Neural progenitor cell (in vitro differentiated cells): ENCODE data around the gene FRS2. TPM values are rescaled to one million over a fixed set of nuclear protein-coding genes. Genes with fewer than 3 reads are reported as not detected.

Experiments
- DNase-seq: peaks from one replicate; pipeline ENCODE4 v3.0.0-alpha.2; 2016; ENCODE audit warnings: low spot score
- H2AFZ ChIP-seq: fragments of 200-600 bp; sonication (generic); replicated peaks from 2 replicates; pipeline ENCODE4 v1.6.1; 2016; ENCODE audit warnings: antibody characterized with exemption
- H3F3A ChIP-seq: fragments of 200-600 bp; sonication (generic); 2 replicates; pipeline ENCODE4 v1.6.1; 2016; ENCODE audit warnings: antibody characterized with exemption, low read depth
- H3K27ac ChIP-seq: fragments of 200-600 bp; sonication (generic); 2 replicates; pipeline ENCODE4 v1.5.1; 2016; ENCODE audit warnings: mild to moderate bottlenecking
- H3K27me3 ChIP-seq: fragments of 200-600 bp; sonication (generic); 2 replicates; pipeline ENCODE4 v1.6.1; 2016; ENCODE audit warnings: mild to moderate bottlenecking, moderate library complexity
- H3K36me3 ChIP-seq: fragments of 200-600 bp; sonication (generic); 2 replicates; pipeline ENCODE4 v1.5.1; 2016
- H3K4me1 ChIP-seq: fragments of 200-600 bp; sonication (generic); 2 replicates; pipeline ENCODE4 v1.6.1; 2016; ENCODE audit warnings: mixed run types
- H3K4me2 ChIP-seq: fragments of 200-600 bp; sonication (generic); 2 replicates; pipeline ENCODE4 v1.6.1; 2016
- H3K4me3 ChIP-seq: fragments of 200-600 bp; sonication (generic); 2 replicates; pipeline ENCODE4 v1.5.1; 2016
- H3K79me2 ChIP-seq: fragments of 200-600 bp; sonication (generic); 2 replicates; pipeline ENCODE4 v1.6.1; 2016; ENCODE audit warnings: low read depth
- H3K9ac ChIP-seq: fragments of 200-600 bp; sonication (generic); 2 replicates; pipeline ENCODE4 v1.6.1; 2016
- H3K9me3 ChIP-seq: fragments of 200-600 bp; sonication (generic); 2 replicates; pipeline ENCODE4 v1.5.1; 2016; ENCODE audit warnings: low read depth
- H4K20me1 ChIP-seq: fragments of 200-600 bp; sonication (generic); 2 replicates; pipeline ENCODE4 v1.6.1; 2016; ENCODE audit warnings: low read depth
- H3K27ac Mint-ChIP-seq: 3 replicates; pipeline ENCODE4 v1.8.0; 2021; ENCODE audit warnings: mixed read lengths
- H3K27me3 Mint-ChIP-seq: 2 replicates; pipeline ENCODE4 v1.8.0; 2022; ENCODE audit warnings: low read depth, mild to moderate bottlenecking, inconsistent platforms, moderate library complexity, mixed read lengths; ENCODE audit not compliant: insufficient read depth
- H3K36me3 Mint-ChIP-seq: 3 replicates; pipeline ENCODE4 v1.8.0; 2021; ENCODE audit warnings: mixed read lengths
- H3K4me1 Mint-ChIP-seq: 3 replicates; pipeline ENCODE4 v1.8.0; 2021; ENCODE audit warnings: mixed read lengths
- H3K4me3 Mint-ChIP-seq: 3 replicates; pipeline ENCODE4 v1.8.0; 2021; ENCODE audit warnings: mild to moderate bottlenecking, moderate library complexity, mixed read lengths
- H3K9me3 Mint-ChIP-seq: 3 replicates; pipeline ENCODE4 v1.8.0; 2020; ENCODE audit warnings: mixed read lengths
- EZH2 ChIP-seq: fragments of 200-600 bp; sonication (generic); IDR thresholded peaks from 2 replicates; pipeline ENCODE4 v1.6.1; 2017; ENCODE audit warnings: antibody characterized with exemption, mild to moderate bottlenecking, moderate library complexity
- EZH2phosphoT487 ChIP-seq: fragments of 200-600 bp; sonication (generic); IDR thresholded peaks from 2 replicates; pipeline ENCODE4 v1.6.1; 2017; ENCODE audit warnings: antibody characterized with exemption
- total RNA-seq: library from RNA; depleted of rRNA; stranded (reverse); fragments of >200 nt; gene quantifications from 2 replicates; pipeline ENCODE4 v1.2.3, GENCODE V29; 2015; ENCODE audit warnings: low replicate concordance
- TF ChIP-seq, protein P1 (sequence below): fragments of 200-600 bp; sonication (generic); IDR thresholded peaks from 2 replicates; pipeline ENCODE4 v1.5.1; 2017; ENCODE audit warnings: antibody characterized with exemption, mild to moderate bottlenecking

FRS2 gene
- total RNA-seq, 1 donor from 2014 or later = 128 TPM

DNA sequence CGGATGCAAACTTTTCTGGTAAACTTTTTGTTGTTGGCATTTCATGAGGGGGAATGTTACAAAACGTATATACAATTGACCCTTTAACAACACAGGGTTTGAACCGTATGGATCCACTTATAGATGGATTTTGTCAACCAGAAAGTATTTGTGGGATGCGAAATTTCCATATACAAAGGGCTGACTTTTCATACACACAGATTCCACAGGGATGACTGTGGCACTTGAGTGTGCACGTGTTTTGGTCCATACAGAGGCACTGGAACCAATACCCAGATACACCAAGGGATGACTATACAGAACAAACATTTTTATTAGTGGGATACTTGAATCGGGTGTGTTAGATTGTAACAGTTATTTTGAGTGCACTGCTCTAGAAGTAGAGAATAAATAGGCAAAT lies 85.3 kb downstream of the FRS2 start:
- no peak overlapping the region for H3K4me3 Mint-ChIP-seq
- no peaks in the 10 kb centered on the region for H3K9me3 Mint-ChIP-seq
- Histone ChIP-seq H3K27ac (no peak overlapping the region), H3K9ac (no peak overlapping the region), H4K20me1 (peaks cover 10% of the 10 kb centered on the region), H2AFZ (no peak overlapping the region), H3K4me1 (no peaks in the 10 kb centered on the region), H3K9me3 (no peaks in the 10 kb centered on the region), H3K4me3 (no peak overlapping the region), H3K27me3 (no peaks in the 10 kb centered on the region), H3K79me2 (peaks cover 45% of the 10 kb centered on the region), H3F3A (no peaks in the 10 kb centered on the region), H3K4me2 (no peak overlapping the region), H3K36me3 (no peaks in the 10 kb centered on the region)
- TF ChIP-seq EZH2phosphoT487 = no peak
- TF ChIP-seq EZH2 = no peak
- TF ChIP-seq, protein P1, sequence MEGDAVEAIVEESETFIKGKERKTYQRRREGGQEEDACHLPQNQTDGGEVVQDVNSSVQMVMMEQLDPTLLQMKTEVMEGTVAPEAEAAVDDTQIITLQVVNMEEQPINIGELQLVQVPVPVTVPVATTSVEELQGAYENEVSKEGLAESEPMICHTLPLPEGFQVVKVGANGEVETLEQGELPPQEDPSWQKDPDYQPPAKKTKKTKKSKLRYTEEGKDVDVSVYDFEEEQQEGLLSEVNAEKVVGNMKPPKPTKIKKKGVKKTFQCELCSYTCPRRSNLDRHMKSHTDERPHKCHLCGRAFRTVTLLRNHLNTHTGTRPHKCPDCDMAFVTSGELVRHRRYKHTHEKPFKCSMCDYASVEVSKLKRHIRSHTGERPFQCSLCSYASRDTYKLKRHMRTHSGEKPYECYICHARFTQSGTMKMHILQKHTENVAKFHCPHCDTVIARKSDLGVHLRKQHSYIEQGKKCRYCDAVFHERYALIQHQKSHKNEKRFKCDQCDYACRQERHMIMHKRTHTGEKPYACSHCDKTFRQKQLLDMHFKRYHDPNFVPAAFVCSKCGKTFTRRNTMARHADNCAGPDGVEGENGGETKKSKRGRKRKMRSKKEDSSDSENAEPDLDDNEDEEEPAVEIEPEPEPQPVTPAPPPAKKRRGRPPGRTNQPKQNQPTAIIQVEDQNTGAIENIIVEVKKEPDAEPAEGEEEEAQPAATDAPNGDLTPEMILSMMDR = no peak
- peaks cover 10% of the 10 kb centered on the region for H3K4me1 Mint-ChIP-seq
- DNase-seq = no peak
- no peak overlapping the region for H3K27ac Mint-ChIP-seq
- H3K27me3 Mint-ChIP-seq = no peaks in the 10 kb centered on the region
- H3K36me3 Mint-ChIP-seq = peaks cover 4% of the 10 kb centered on the region

GRCh38 chr12:69556383-69556782 lies 86.2 kb downstream of the FRS2 start:
- Histone ChIP-seq H3K27me3 (no peaks in the 10 kb centered on the region), H3K9me3 (no peaks in the 10 kb centered on the region), H3K4me3 (no peak overlapping the region), H3K79me2 (peaks cover 52% of the 10 kb centered on the region), H4K20me1 (peaks cover 12% of the 10 kb centered on the region), H3K4me1 (no peaks in the 10 kb centered on the region), H3F3A (no peaks in the 10 kb centered on the region), H2AFZ (no peak overlapping the region), H3K9ac (no peak overlapping the region), H3K27ac (no peak overlapping the region), H3K36me3 (no peaks in the 10 kb centered on the region), H3K4me2 (no peak overlapping the region)
- no peak for DNase-seq
- TF ChIP-seq EZH2 (no peak), EZH2phosphoT487 (no peak)
- TF ChIP-seq, protein P1 = no peak
- no peaks in the 10 kb centered on the region for H3K9me3 Mint-ChIP-seq
- peaks cover 10% of the 10 kb centered on the region for H3K4me1 Mint-ChIP-seq
- peaks cover 4% of the 10 kb centered on the region for H3K36me3 Mint-ChIP-seq
- no peak overlapping the region for H3K4me3 Mint-ChIP-seq
- no peaks in the 10 kb centered on the region for H3K27me3 Mint-ChIP-seq
- no peak overlapping the region for H3K27ac Mint-ChIP-seq

DNA sequence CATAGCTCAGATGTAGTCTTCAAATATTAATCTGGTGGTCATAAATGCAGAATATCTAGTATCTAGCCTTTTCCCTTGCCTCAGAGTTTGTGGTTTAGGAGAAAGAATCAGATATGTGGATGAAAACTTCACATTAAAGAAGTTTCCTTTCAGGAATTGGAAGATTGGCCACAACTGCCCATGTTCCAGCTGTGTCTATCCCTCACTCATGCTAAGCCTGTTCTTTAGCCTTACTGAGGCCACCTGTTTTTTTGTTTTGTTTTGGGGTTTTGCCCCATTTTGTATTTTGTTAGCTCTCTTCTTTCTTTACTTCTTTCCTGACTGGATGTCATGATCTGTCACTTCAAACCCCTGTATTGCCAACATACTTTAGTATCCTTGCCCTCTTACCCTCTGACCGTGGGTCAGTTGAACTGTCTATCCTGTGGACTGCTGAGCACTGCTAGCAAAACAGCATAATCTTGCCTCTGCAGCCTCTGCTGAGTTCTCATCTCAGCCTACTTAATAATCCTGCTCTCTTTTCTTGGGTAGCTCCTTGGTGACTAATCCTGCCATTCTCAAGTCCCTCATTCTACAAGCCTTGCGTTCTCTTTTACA lies 93.1 kb downstream of the FRS2 start:
- Histone ChIP-seq H3K9ac (no peak overlapping the region), H3F3A (peaks cover 18% of the 10 kb centered on the region), H3K79me2 (peaks cover 42% of the 10 kb centered on the region), H3K4me1 (peaks cover 9% of the 10 kb centered on the region), H3K27ac (peak overlapping the region; percentile 46), H3K4me3 (no peak overlapping the region), H3K4me2 (no peak overlapping the region), H3K27me3 (no peaks in the 10 kb centered on the region), H4K20me1 (peaks cover 6% of the 10 kb centered on the region), H2AFZ (no peak overlapping the region), H3K9me3 (no peaks in the 10 kb centered on the region), H3K36me3 (no peaks in the 10 kb centered on the region)
- H3K36me3 Mint-ChIP-seq = no peaks in the 10 kb centered on the region
- peak; percentile 8 for DNase-seq
- no peak overlapping the region for H3K27ac Mint-ChIP-seq
- no peaks in the 10 kb centered on the region for H3K9me3 Mint-ChIP-seq
- H3K4me1 Mint-ChIP-seq = no peaks in the 10 kb centered on the region
- TF ChIP-seq EZH2phosphoT487 = no peak
- no peak for TF ChIP-seq EZH2
- peaks cover 2% of the 10 kb centered on the region for H3K27me3 Mint-ChIP-seq
- H3K4me3 Mint-ChIP-seq = no peak overlapping the region

GRCh38 chr12:69566603-69567002 lies 96.4 kb downstream of the FRS2 start:
- Mint-ChIP-seq H3K4me3 (no peak overlapping the region), H3K27me3 (peaks cover 2% of the 10 kb centered on the region), H3K9me3 (no peaks in the 10 kb centered on the region), H3K4me1 (no peaks in the 10 kb centered on the region), H3K36me3 (peaks cover 6% of the 10 kb centered on the region), H3K27ac (no peak overlapping the region)
- TF ChIP-seq, protein P1 = peak; percentile 22
- TF ChIP-seq EZH2phosphoT487 (no peak), EZH2 (no peak)
- Histone ChIP-seq H3K9me3 (no peaks in the 10 kb centered on the region), H3K79me2 (peaks cover 13% of the 10 kb centered on the region), H3K4me2 (no peak overlapping the region), H3F3A (peaks cover 41% of the 10 kb centered on the region), H3K4me1 (peaks cover 9% of the 10 kb centered on the region), H3K4me3 (no peak overlapping the region), H3K9ac (no peak overlapping the region), H3K27ac (no peak overlapping the region), H3K36me3 (peaks cover 5% of the 10 kb centered on the region), H3K27me3 (no peaks in the 10 kb centered on the region), H2AFZ (no peak overlapping the region), H4K20me1 (no peaks in the 10 kb centered on the region)
- no peak for DNase-seq
